Keratinocyte (primary cell): Measurements from ENCODE around the gene NPAS3. TPM values are rescaled to one million over a fixed set of nuclear protein-coding genes. Genes with fewer than 3 reads are reported as not detected.

Experiments used
- DNase-seq: peaks from one replicate; pipeline ENCODE4 v3.0.0-alpha.2; 2011; ENCODE audit warnings: low read depth, missing footprints, low spot score
- FAIRE-seq: peaks from 2 replicates; lab custom pipeline; 2011; peaks lifted over from hg19 to GRCh38; lab: Jason Lieb, UNC
- H2AFZ ChIP-seq: 2 replicates; pipeline ENCODE4 v1.6.0; 2012; ENCODE audit warnings: low read length, control low read depth, inconsistent platforms; ENCODE audit not compliant: control insufficient read depth
- H3K27ac ChIP-seq: 2 replicates; pipeline ENCODE4 v1.5.1; 2011; ENCODE audit warnings: low read length; ENCODE audit not compliant: control insufficient read depth, insufficient read depth
- H3K27me3 ChIP-seq: 3 replicates; pipeline ENCODE4 v1.6.0; 2011; ENCODE audit warnings: low read length; ENCODE audit not compliant: control insufficient read depth, insufficient read depth; ENCODE audit errors: extremely low read depth
- H3K36me3 ChIP-seq, 2 experiments: 2 replicates in 1 of 2; 3 replicates in 1 of 2; pipeline ENCODE4 v1.5.1; 2011; ENCODE audit warnings: low read length in 2 of 2, mild to moderate bottlenecking in 1 of 2; ENCODE audit not compliant: control insufficient read depth in 2 of 2, insufficient read depth in 2 of 2; ENCODE audit errors: extremely low read depth in 1 of 2
- H3K4me1 ChIP-seq: 3 replicates; pipeline ENCODE4 v1.5.1; 2011; ENCODE audit warnings: low read length; ENCODE audit not compliant: control insufficient read depth, insufficient read depth; ENCODE audit errors: extremely low read depth
- H3K4me2 ChIP-seq: 3 replicates; pipeline ENCODE4 v1.6.0; 2011; ENCODE audit warnings: low read depth, low read length; ENCODE audit not compliant: control insufficient read depth, insufficient read depth; ENCODE audit errors: extremely low read depth
- H3K4me3 ChIP-seq, 3 experiments: fragments of 200-600 bp in 1 of 3; sonication (generic) in 1 of 3; 2 replicates in 2 of 3; 3 replicates in 1 of 3; pipeline ENCODE4 v1.5.1; 2011 to 2016; ENCODE audit warnings: low read length in 3 of 3, mild to moderate bottlenecking in 3 of 3, control low read depth in 2 of 3, inconsistent platforms in 1 of 3, low read depth in 1 of 3, mixed read lengths in 1 of 3, mixed run types in 1 of 3, moderate library complexity in 1 of 3; ENCODE audit not compliant: control insufficient read depth in 2 of 3, insufficient read depth in 2 of 3; ENCODE audit errors: extremely low read depth in 1 of 3
- H3K79me2 ChIP-seq: 2 replicates; pipeline ENCODE4 v1.6.0; 2012; ENCODE audit warnings: low read length; ENCODE audit not compliant: control insufficient read depth, insufficient read depth
- H3K9ac ChIP-seq: 3 replicates; pipeline ENCODE4 v1.6.0; 2011; ENCODE audit warnings: low read length; ENCODE audit not compliant: control insufficient read depth, insufficient read depth; ENCODE audit errors: extremely low read depth
- H3K9me1 ChIP-seq: 3 replicates; pipeline ENCODE4 v1.6.0; 2011; ENCODE audit warnings: low read length; ENCODE audit not compliant: control insufficient read depth, insufficient read depth; ENCODE audit errors: extremely low read depth
- H3K9me3 ChIP-seq: 2 replicates; pipeline ENCODE4 v1.5.1; 2012; ENCODE audit warnings: low read depth, low read length; ENCODE audit not compliant: control insufficient read depth
- H4K20me1 ChIP-seq: 3 replicates; pipeline ENCODE4 v1.6.0; 2011; ENCODE audit warnings: low read length; ENCODE audit not compliant: control insufficient read depth, insufficient read depth; ENCODE audit errors: extremely low read depth
- CTCF ChIP-seq, 3 experiments: IDR thresholded peaks in 1 of 3; conservative IDR thresholded peaks in 1 of 3; optimal IDR thresholded peaks in 1 of 3; 2 replicates in 2 of 3; 3 replicates in 1 of 3; pipeline versions ENCODE3 to v1.5.1; 2011; ENCODE audit warnings: low read length in 3 of 3, mild to moderate bottlenecking in 3 of 3, moderate library complexity in 2 of 3, control low read depth in 1 of 3, inconsistent platforms in 1 of 3; ENCODE audit not compliant: insufficient read depth in 2 of 3; ENCODE audit errors: extremely low read depth in 1 of 3
- EZH2 ChIP-seq: IDR thresholded peaks from one replicate; pipeline ENCODE4 v1.6.1; 2012; ENCODE audit warnings: inconsistent platforms, mild to moderate bottlenecking, low read length, moderate library complexity
- dilution Hi-C: fragments of 300-500 bp; cut with MboI; formaldehyde crosslinking; loops from one replicate; pipeline ENCODE4 v1.7.0; 2020; ENCODE audit warnings: low sequenced_read_pairs; ENCODE audit not compliant: extremely low pct_ligation_motif_present
- polyA plus RNA-seq, 5 experiments: library from polyadenylated mRNA; depleted of rRNA in 3 of 5; stranded (reverse) in 3 of 5; stranded (forward) in 1 of 5; unstranded in 1 of 5; fragments of >200 nt; gene quantifications; 1 replicate in 1 of 5; 2 replicates in 3 of 5; 3 replicates in 1 of 5; pipeline versions ENCODE4 v1.2.1 to v1.2.3, GENCODE V29; 2011 to 2012; ENCODE audit warnings: missing spikeins in 2 of 5, low read depth in 1 of 5, low replicate concordance in 1 of 5

The NPAS3 gene
- polyA plus RNA-seq, 1 donor (not counting 4 experiments of a cell fraction or from before 2014, with no cell fraction given), result 0.07 TPM

GRCh38 chr14:33376510-33376909, 437.8 kb downstream of the NPAS3 start:
- Histone ChIP-seq H3K27me3 (no peaks in the 10 kb centered on the region), H3K4me2 (no peak overlapping the region), H3K9me3 (no peaks in the 10 kb centered on the region), H4K20me1 (no peaks in the 10 kb centered on the region), H3K9ac (no peak overlapping the region), H3K4me3 (no peak overlapping the region), H3K27ac (no peak overlapping the region), H3K4me1 (no peaks in the 10 kb centered on the region), H2AFZ (no peak overlapping the region), H3K9me1 (no peaks in the 10 kb centered on the region), H3K36me3 (no peaks in the 10 kb centered on the region), H3K79me2 (no peaks in the 10 kb centered on the region)
- FAIRE-seq (no peak), DNase-seq (no peak)
- dilution Hi-C loops, result no loop called here
- no peak for TF ChIP-seq CTCF (optimal IDR thresholded peaks at IDR 0.05 in 1 of 3, IDR thresholded peaks at IDR 0.05 in 1 of 3, conservative IDR thresholded peaks at IDR 0.05 in 1 of 3; ENCODE audit: extremely low read depth in 1 of 3, insufficient read depth in 2 of 3, low read length in 3 of 3)
- TF ChIP-seq EZH2, result no peak

GRCh38 chr14:33377596-33378390, 439.1 kb downstream of the NPAS3 start:
- no peak overlapping the region for H2AFZ ChIP-seq
- H3K4me2 ChIP-seq, result no peak overlapping the region
- H3K36me3 ChIP-seq, result no peaks in the 10 kb centered on the region
- H3K9me1 ChIP-seq, result no peaks in the 10 kb centered on the region
- no peak for TF ChIP-seq EZH2
- TF ChIP-seq CTCF (optimal IDR thresholded peaks at IDR 0.05 in 1 of 3, IDR thresholded peaks at IDR 0.05 in 1 of 3, conservative IDR thresholded peaks at IDR 0.05 in 1 of 3; ENCODE audit: extremely low read depth in 1 of 3, insufficient read depth in 2 of 3, low read length in 3 of 3), result no peak
- H3K9ac ChIP-seq, result no peak overlapping the region
- H3K9me3 ChIP-seq, result no peaks in the 10 kb centered on the region
- dilution Hi-C loops, result no loop called here
- no peaks in the 10 kb centered on the region for H3K4me1 ChIP-seq
- no peaks in the 10 kb centered on the region for H3K27me3 ChIP-seq
- H3K27ac ChIP-seq, result no peak overlapping the region
- DNase-seq (no peak), FAIRE-seq (no peak)
- no peak overlapping the region for H3K4me3 ChIP-seq
- no peaks in the 10 kb centered on the region for H4K20me1 ChIP-seq
- H3K79me2 ChIP-seq, result no peaks in the 10 kb centered on the region
